GM18867 (cell line): ENCODE measurements around the gene ANKRA2.
A peak's percentile ranks its signal among the peaks of the same experiment; 100 is the strongest.

Source experiments
- ATAC-seq: cut with Tn5 transposase; IDR thresholded peaks from one replicate; pipeline ENCODE4 v1.9.1; 2021; ENCODE audit warnings: mild to moderate bottlenecking, moderate library complexity; ENCODE audit not compliant: unreplicated experiment

Gene ANKRA2

GRCh38 chr5:73552642-73553041 lies 12.8 kb downstream of the ANKRA2 start:
- no peak for ATAC-seq

- no peak for ATAC-seq
Observed at GRCh38 chr5:73550016-73550415, 15.4 kb downstream of the ANKRA2 start.

- no peak for ATAC-seq
Observed at GRCh38 chr5:73545403-73545779, 20.0 kb downstream of the ANKRA2 start.

GRCh38 chr5:73544429-73545402 lies 20.7 kb downstream of the ANKRA2 start:
- no peak for ATAC-seq

- no peak for ATAC-seq
Observed at GRCh38 chr5:73542020-73542419, 23.4 kb downstream of the ANKRA2 start.

GRCh38 chr5:73540192-73540591 lies 25.2 kb downstream of the ANKRA2 start:
- no peak for ATAC-seq

GRCh38 chr5:73539730-73540129 lies 25.7 kb downstream of the ANKRA2 start:
- ATAC-seq = no peak

GRCh38 chr5:73534971-73535370 lies 30.5 kb downstream of the ANKRA2 start:
- ATAC-seq = no peak

- no peak for ATAC-seq
Observed at GRCh38 chr5:73534011-73534644, 31.3 kb downstream of the ANKRA2 start.

GRCh38 chr5:73532195-73532594 lies 33.2 kb downstream of the ANKRA2 start:
- ATAC-seq = no peak

- ATAC-seq = no peak
Observed at GRCh38 chr5:73531356-73531755, 34.1 kb downstream of the ANKRA2 start.

GRCh38 chr5:73529081-73529480 lies 36.4 kb downstream of the ANKRA2 start:
- no peak for ATAC-seq

GRCh38 chr5:73528248-73528647 lies 37.2 kb downstream of the ANKRA2 start:
- no peak for ATAC-seq

GRCh38 chr5:73525606-73526203 lies 39.7 kb downstream of the ANKRA2 start:
- ATAC-seq = no peak

- ATAC-seq = no peak
Observed at GRCh38 chr5:73523861-73524260, 41.6 kb downstream of the ANKRA2 start.

GRCh38 chr5:73522989-73523388 lies 42.5 kb downstream of the ANKRA2 start:
- ATAC-seq = no peak

- peak; percentile 99 for ATAC-seq
Observed at GRCh38 chr5:73519531-73520283, 45.7 kb downstream of the ANKRA2 start.

- ATAC-seq = no peak
Observed at GRCh38 chr5:73515232-73515631, 50.2 kb downstream of the ANKRA2 start.

GRCh38 chr5:73514418-73514817 lies 51.0 kb downstream of the ANKRA2 start:
- no peak for ATAC-seq

- ATAC-seq = no peak
Observed at GRCh38 chr5:73513996-73514395, 51.4 kb downstream of the ANKRA2 start.

- ATAC-seq = peak; percentile 53
Observed at GRCh38 chr5:73508521-73508920, 56.9 kb downstream of the ANKRA2 start.
